A549 (cell line): ENCODE results near the gene C4orf50. TPM values are rescaled to one million over a fixed set of nuclear protein-coding genes. Genes with fewer than 3 reads are reported as not detected.

Source experiments
- ATAC-seq, 2 experiments: fragments of 200-7000 bp in 1 of 2; fragments of >200 bp in 1 of 2; cut with Nextera tagmentation in 1 of 2; cut with Tn5 transposase in 1 of 2; 3 replicates each; pipeline versions ENCODE4 v1.8.0 to v1.9.1; 2018 to 2020; ENCODE audit warnings: mild to moderate bottlenecking in 1 of 2, moderate library complexity in 1 of 2
- CTCF ChIA-PET: fragments of 300-600 bp; sonication (Branson Sonifier 250); formaldehyde crosslinking; extraction: SDS; loops from one replicate; lab custom pipeline; 2021; ENCODE audit warnings: antibody characterized with exemption, inconsistent platforms; lab: Yijun Ruan, JAX
- POLR2A ChIA-PET: fragments of 350-600 bp; formaldehyde crosslinking; extraction: SDS; loops from one replicate; lab custom pipeline; 2021; ENCODE audit warnings: antibody characterized with exemption, inconsistent platforms; lab: Yijun Ruan, JAX
- DNase-seq, 2 experiments: peaks; one replicate each; pipeline versions ENCODE4 v3.0.0 to v3.0.0-alpha.2; 2011 to 2016; ENCODE audit warnings: low read depth in 1 of 2, low spot score in 1 of 2
- FAIRE-seq: peaks from 2 replicates; lab custom pipeline; 2011; peaks lifted over from hg19 to GRCh38; lab: Jason Lieb, UNC
- H3K27ac ChIP-seq, 2 experiments: fragments of >200 bp; sonication (Bioruptor Twin); formaldehyde crosslinking; 3 replicates each; pipeline ENCODE4 v1.5.1; 2016 to 2017
- H3K4me1 ChIP-seq: fragments of >200 bp; sonication (Bioruptor Twin); formaldehyde crosslinking; 3 replicates; pipeline ENCODE4 v1.6.1; 2016
- H3K4me2 ChIP-seq: fragments of >200 bp; sonication (Bioruptor Twin); formaldehyde crosslinking; 3 replicates; pipeline ENCODE4 v1.6.1; 2016
- H3K4me3 ChIP-seq: fragments of >200 bp; sonication (Bioruptor Twin); formaldehyde crosslinking; 3 replicates; pipeline ENCODE4 v1.5.1; 2016
- H3K9me3 ChIP-seq: fragments of >200 bp; sonication (Bioruptor Twin); formaldehyde crosslinking; 3 replicates; pipeline ENCODE4 v1.6.1; 2016
- ATOH8 ChIP-seq: fragments of 250-450 bp; sonication (Bioruptor Pico); IDR thresholded peaks from 2 replicates; pipeline ENCODE4 v1.5.0; 2020; ENCODE audit warnings: low read depth, mild to moderate bottlenecking, moderate library complexity
- CBX2 ChIP-seq: fragments of 200-600 bp; sonication (generic); IDR thresholded peaks from 2 replicates; pipeline ENCODE4 v1.6.1; 2016; ENCODE audit warnings: low read depth, mild to moderate bottlenecking, borderline replicate concordance
- CEBPB ChIP-seq, 2 experiments: fragments of >200 bp in 1 of 2; sonication (Bioruptor Twin) in 1 of 2; formaldehyde crosslinking in 1 of 2; IDR thresholded peaks; 2 replicates each; pipeline ENCODE4 v1.6.1; 2012 to 2016
- CHD2 ChIP-seq: fragments of 150-350 bp; IDR thresholded peaks from 2 replicates; pipeline ENCODE4 v1.6.1; 2014; ENCODE audit warnings: low read length; ENCODE audit not compliant: partially characterized antibody
- CHD4 ChIP-seq: fragments of 200-600 bp; sonication (generic); IDR thresholded peaks from 2 replicates; pipeline ENCODE4 v1.6.1; 2016; ENCODE audit warnings: antibody characterized with exemption, mild to moderate bottlenecking, borderline replicate concordance
- CTCF ChIP-seq: fragments of >200 bp; sonication (Bioruptor Twin); formaldehyde crosslinking; IDR thresholded peaks from 3 replicates; pipeline ENCODE4 v1.5.1; 2016
- E2F6 ChIP-seq: IDR thresholded peaks from 2 replicates; pipeline ENCODE4 v1.6.1; 2012; ENCODE audit warnings: low read depth, borderline replicate concordance
- EHF ChIP-seq: fragments of 250-450 bp; sonication (Bioruptor Pico); IDR thresholded peaks from 2 replicates; pipeline ENCODE4 v1.5.0; 2020; ENCODE audit warnings: mild to moderate bottlenecking
- ELK1 ChIP-seq: fragments of 150-350 bp; IDR thresholded peaks from 2 replicates; pipeline ENCODE4 v1.6.1; 2014; ENCODE audit warnings: low read depth, mild to moderate bottlenecking, low read length
- EP300 ChIP-seq, 2 experiments: fragments of >200 bp; sonication (Bioruptor Twin); formaldehyde crosslinking; IDR thresholded peaks; 2 replicates in 1 of 2; 3 replicates in 1 of 2; pipeline ENCODE4 v1.6.1; 2016 to 2017
- GATA3 ChIP-seq: IDR thresholded peaks from 2 replicates; pipeline ENCODE4 v1.6.1; 2012; ENCODE audit warnings: borderline replicate concordance
- HEYL ChIP-seq: fragments of 250-450 bp; sonication (Bioruptor Pico); IDR thresholded peaks from 2 replicates; pipeline ENCODE4 v1.8.0; 2021; ENCODE audit warnings: mild to moderate bottlenecking, moderate library complexity
- JUN ChIP-seq, 2 experiments: fragments of >200 bp; sonication (Bioruptor Twin); formaldehyde crosslinking; IDR thresholded peaks; 2 replicates in 1 of 2; 3 replicates in 1 of 2; pipeline ENCODE4 v1.6.1; 2016 to 2017
- KDM5A ChIP-seq: fragments of 200-600 bp; sonication (generic); IDR thresholded peaks from 2 replicates; pipeline ENCODE4 v1.6.1; 2016; ENCODE audit warnings: antibody characterized with exemption, mild to moderate bottlenecking
- MAZ ChIP-seq: fragments of 150-350 bp; IDR thresholded peaks from 2 replicates; pipeline ENCODE4 v1.6.1; 2014; ENCODE audit warnings: antibody characterized with exemption, low read depth, low read length, borderline replicate concordance
- NFE2L2 ChIP-seq: fragments of 150-350 bp; conservative IDR thresholded peaks from 2 replicates; pipeline ENCODE4 v1.6.1; 2014; ENCODE audit warnings: low read length
- PHF8 ChIP-seq: fragments of 200-600 bp; sonication (generic); IDR thresholded peaks from 2 replicates; pipeline ENCODE4 v1.6.1; 2016; ENCODE audit warnings: low read depth, mild to moderate bottlenecking, antibody characterized with exemption, moderate library complexity, borderline replicate concordance
- POLR2A ChIP-seq: IDR thresholded peaks from 2 replicates; pipeline ENCODE4 v1.6.1; 2012; ENCODE audit warnings: mild to moderate bottlenecking, low read length
- RCOR1 ChIP-seq: fragments of 150-350 bp; IDR thresholded peaks from 2 replicates; pipeline ENCODE4 v1.6.1; 2014; ENCODE audit warnings: antibody characterized with exemption, low read length, low read depth
- REST ChIP-seq: fragments of 200-600 bp; sonication (generic); IDR thresholded peaks from 2 replicates; pipeline ENCODE4 v1.6.1; 2016; ENCODE audit warnings: antibody characterized with exemption, mild to moderate bottlenecking, moderate library complexity
- RFX5 ChIP-seq: fragments of 450-650 bp; IDR thresholded peaks from 2 replicates; pipeline ENCODE4 v1.7.1; 2014; ENCODE audit warnings: antibody characterized with exemption, mild to moderate bottlenecking, moderate library complexity
- RNF2 ChIP-seq: fragments of 200-600 bp; sonication (generic); IDR thresholded peaks from 2 replicates; pipeline ENCODE4 v1.6.1; 2016; ENCODE audit warnings: low read depth, mild to moderate bottlenecking, antibody characterized with exemption, moderate library complexity, borderline replicate concordance
- SREBF2 ChIP-seq: fragments of 450-650 bp; IDR thresholded peaks from 2 replicates; pipeline ENCODE4 v1.6.1; 2014; ENCODE audit warnings: mild to moderate bottlenecking, moderate library complexity
- TP53 ChIP-seq: fragments of 250-450 bp; sonication (Bioruptor Pico); IDR thresholded peaks from 2 replicates; pipeline ENCODE4 v1.5.0; 2021; ENCODE audit warnings: mild to moderate bottlenecking, moderate library complexity
- ZNF302 ChIP-seq: fragments of 250-450 bp; sonication (Bioruptor Pico); IDR thresholded peaks from 2 replicates; pipeline ENCODE4 v1.9.0; 2021; ENCODE audit warnings: inconsistent platforms, mild to moderate bottlenecking, moderate library complexity
- WGBS: methylation state at CpG from one replicate; pipeline ENCODE4 v1.1.6; 2017; ENCODE audit errors: missing lambda C conversion rate; 5-methylcytosine and 5-hydroxymethylcytosine counted together
- polyA plus RNA-seq, 4 experiments: library from polyadenylated mRNA; depleted of rRNA in 3 of 4; stranded (reverse); fragments of >200 nt; fragmentation: RNase III in 1 of 4; extraction: RNeasy Plus Mini Kit Qiagen cat#74134 plus additional on column Dnase treatment in 1 of 4; gene quantifications; 2 replicates in 3 of 4; 3 replicates in 1 of 4; pipeline ENCODE4 v1.2.3, GENCODE V29; 2011 to 2017

C4orf50 gene
- polyA plus RNA-seq, 2 of the 4 experiments (the other 2 are of a cell fraction), result not detected

GRCh38 chr4:6049278-6049677 is 31.0 kb upstream of the C4orf50 start:
- Histone ChIP-seq H3K4me1 (0 out of 3 replicates have a peak, but pooled peaks cover 3% of the 10 kb centered on the region), H3K4me3 (no peak overlapping the region), H3K9me3 (no peaks in the 10 kb centered on the region), H3K4me2 (no peak overlapping the region), H3K27ac (no peak overlapping the region)
- ATAC-seq (no peak), FAIRE-seq (no peak), DNase-seq (no peak)
- POLR2A ChIA-PET, result no interaction called here
- CTCF ChIA-PET, result no interaction called here
- TF ChIP-seq EHF (no peak), SREBF2 (no peak), EP300 (IDR thresholded peaks at IDR 0.05) (no peak), REST (no peak), RCOR1 (no peak), CTCF (no peak), ATOH8 (no peak), RFX5 (no peak)
- WGBS, result 88% methylated on average over 11 of the region's 12 CpGs

- no peak overlapping the region for H3K4me2 ChIP-seq
- ChIA-PET POLR2A (no interaction called here), CTCF (no interaction called here)
- ATAC-seq (no peak), DNase-seq (no peak), FAIRE-seq (no peak)
- WGBS, result 77% methylated on average over 12 of the region's 12 CpGs
- no peaks in the 10 kb centered on the region for H3K9me3 ChIP-seq
- H3K4me1 ChIP-seq, result 0 out of 3 replicates have a peak, but pooled peaks cover 3% of the 10 kb centered on the region
- H3K4me3 ChIP-seq, result no peak overlapping the region
- H3K27ac ChIP-seq, result no peak overlapping the region
- TF ChIP-seq CHD4, result no peak
- no peak for TF ChIP-seq HEYL (CRISPR knock-in tag)
- no peak for TF ChIP-seq RCOR1
- no peak for TF ChIP-seq ZNF302
- TF ChIP-seq CHD2, result no peak
- no peak for TF ChIP-seq NFE2L2
- no peak for TF ChIP-seq RNF2
- no peak for TF ChIP-seq MAZ
- no peak for TF ChIP-seq CEBPB (IDR thresholded peaks at IDR 0.05)
- no peak for TF ChIP-seq PHF8
- no peak for TF ChIP-seq TP53 (CRISPR knock-in tag)
- no peak for TF ChIP-seq CBX2
- no peak for TF ChIP-seq GATA3
- TF ChIP-seq KDM5A, result no peak
- TF ChIP-seq E2F6, result no peak
- TF ChIP-seq JUN (IDR thresholded peaks at IDR 0.05), result no peak
- no peak for TF ChIP-seq ELK1
- TF ChIP-seq POLR2A, result no peak
- no peak for TF ChIP-seq ATOH8
These were observed 30.3 kb upstream of the C4orf50 start for GRCh38 chr4:6048537-6048936.
